Measurements from ENCODE around the gene USP27X. TPM values are rescaled to one million over a fixed set of nuclear protein-coding genes. Genes with fewer than 3 reads are reported as not detected.

The USP27X gene
- total and polyA plus RNA-seq, 2 donors from 2014 or later, result 3.3 to 4.3 TPM

- no peak for TF ChIP-seq CTCF (IDR thresholded peaks at IDR 0.05; ENCODE audit: borderline replicate concordance, extremely low read depth, insufficient read depth)
- Histone ChIP-seq H3K27me3 (ENCODE audit: control insufficient read depth, insufficient read depth, low read length) (no peaks in the 10 kb centered on the region), H3K4me3 (ENCODE audit: low read length in 3 of 3) (no peak overlapping the region), H3K27ac (ENCODE audit: low read depth in 2 of 2, low read length in 2 of 2) (no peak overlapping the region), H3K9ac (ENCODE audit: low read length in 3 of 3) (no peak overlapping the region), H3K36me3 (ENCODE audit: control insufficient read depth in 2 of 3, insufficient read depth in 3 of 3, low read length in 3 of 3) (no peaks in the 10 kb centered on the region), H3K9me3 (ENCODE audit: control insufficient read depth in 2 of 3, insufficient read depth in 1 of 3, low read length in 3 of 3) (peaks cover 0 to 1% (median 0%) of the 10 kb centered on the region in 3 donors), H3K4me1 (ENCODE audit: control insufficient read depth in 2 of 3, insufficient read depth in 2 of 3, low read depth in 1 of 3, low read length in 3 of 3) (no peaks in the 10 kb centered on the region)
- intact Hi-C loops (cut with DNase I), result no loop called here
- DNase-seq (peak in 1 of 5 donors; percentile 24), FAIRE-seq (no peak)
These were observed 21.8 kb downstream of the USP27X start for GRCh38 chrX:49901048-49901447.

GRCh38 chrX:49910344-49910743 lies 31.1 kb downstream of the USP27X start:
- Histone ChIP-seq H3K36me3 (ENCODE audit: control insufficient read depth in 2 of 3, insufficient read depth in 3 of 3, low read length in 3 of 3) (no peaks in the 10 kb centered on the region), H3K9ac (ENCODE audit: low read length in 3 of 3) (no peak overlapping the region), H3K27me3 (ENCODE audit: control insufficient read depth, insufficient read depth, low read length) (no peaks in the 10 kb centered on the region), H3K4me3 (ENCODE audit: low read length in 3 of 3) (no peak overlapping the region), H3K9me3 (ENCODE audit: control insufficient read depth in 2 of 3, insufficient read depth in 1 of 3, low read length in 3 of 3) (no peaks in the 10 kb centered on the region), H3K27ac (ENCODE audit: low read depth in 2 of 2, low read length in 2 of 2) (no peak overlapping the region), H3K4me1 (ENCODE audit: control insufficient read depth in 2 of 3, insufficient read depth in 2 of 3, low read depth in 1 of 3, low read length in 3 of 3) (no peaks in the 10 kb centered on the region)
- peak in 1 of 5 donors; percentile 4 for DNase-seq
- TF ChIP-seq CTCF (IDR thresholded peaks at IDR 0.05; ENCODE audit: borderline replicate concordance, extremely low read depth, insufficient read depth), result no peak
- FAIRE-seq, result no peak
- intact Hi-C loops (cut with DNase I), result no loop called here

GRCh38 chrX:49912086-49912485 lies 32.8 kb downstream of the USP27X start:
- DNase-seq (no peak), FAIRE-seq (no peak)
- no peaks in the 10 kb centered on the region for H3K27me3 ChIP-seq (ENCODE audit: control insufficient read depth, insufficient read depth, low read length)
- no peaks in the 10 kb centered on the region for H3K4me1 ChIP-seq (ENCODE audit: control insufficient read depth in 2 of 3, insufficient read depth in 2 of 3, low read depth in 1 of 3, low read length in 3 of 3)
- no peak for TF ChIP-seq CTCF (IDR thresholded peaks at IDR 0.05; ENCODE audit: borderline replicate concordance, extremely low read depth, insufficient read depth)
- no peaks in the 10 kb centered on the region for H3K9me3 ChIP-seq (ENCODE audit: control insufficient read depth in 2 of 3, insufficient read depth in 1 of 3, low read length in 3 of 3)
- no peak overlapping the region for H3K9ac ChIP-seq (ENCODE audit: low read length in 3 of 3)
- H3K27ac ChIP-seq (ENCODE audit: low read depth in 2 of 2, low read length in 2 of 2), result no peak overlapping the region
- H3K36me3 ChIP-seq (ENCODE audit: control insufficient read depth in 2 of 3, insufficient read depth in 3 of 3, low read length in 3 of 3), result no peaks in the 10 kb centered on the region
- H3K4me3 ChIP-seq (ENCODE audit: low read length in 3 of 3), result no peak overlapping the region
- intact Hi-C loops (cut with DNase I), result no loop called here

- FAIRE-seq (no peak), DNase-seq (peak in 2 of 5 donors; percentile 27 to 45)
- H3K9ac ChIP-seq (ENCODE audit: low read length in 3 of 3), result no peak overlapping the region
- no peaks in the 10 kb centered on the region for H3K4me1 ChIP-seq (ENCODE audit: control insufficient read depth in 2 of 3, insufficient read depth in 2 of 3, low read depth in 1 of 3, low read length in 3 of 3)
- H3K9me3 ChIP-seq (ENCODE audit: control insufficient read depth in 2 of 3, insufficient read depth in 1 of 3, low read length in 3 of 3), result no peaks in the 10 kb centered on the region
- H3K27ac ChIP-seq (ENCODE audit: low read depth in 2 of 2, low read length in 2 of 2), result no peak overlapping the region
- intact Hi-C loops (cut with DNase I), result no loop called here
- no peaks in the 10 kb centered on the region for H3K27me3 ChIP-seq (ENCODE audit: control insufficient read depth, insufficient read depth, low read length)
- no peaks in the 10 kb centered on the region for H3K36me3 ChIP-seq (ENCODE audit: control insufficient read depth in 2 of 3, insufficient read depth in 3 of 3, low read length in 3 of 3)
- H3K4me3 ChIP-seq (ENCODE audit: low read length in 3 of 3), result no peak overlapping the region
- TF ChIP-seq CTCF (IDR thresholded peaks at IDR 0.05; ENCODE audit: borderline replicate concordance, extremely low read depth, insufficient read depth), result no peak
These were observed 33.6 kb downstream of the USP27X start for GRCh38 chrX:49912861-49913260.

Measured in kidney (tissue), 14 donors.